Endothelial cell of umbilical vein (primary cell): ENCODE data around the gene SLC11A2. TPM values are rescaled to one million over a fixed set of nuclear protein-coding genes. Genes with fewer than 3 reads are reported as not detected.

Experiments used
- BruUV-seq: library from RNA; stranded (reverse); fragments of 400-500 nt; replicated peaks from 2 replicates; lab custom pipeline; 2021; lab: Mats Ljungman, UMichigan
- CTCF ChIA-PET: fragments of 300-600, 350-600 bp; sonication (Branson Sonifier 250); formaldehyde crosslinking; loops from one replicate; lab custom pipeline; 2021; ENCODE audit warnings: antibody characterized with exemption, inconsistent platforms; lab: Charles Lee
- POLR2A ChIA-PET: fragments of 300-600, 350-600 bp; sonication (Branson Sonifier 250); formaldehyde crosslinking; loops from one replicate; lab custom pipeline; 2021; ENCODE audit warnings: antibody characterized with exemption, inconsistent platforms; lab: Charles Lee
- DNase-seq: peaks from one replicate; pipeline ENCODE4 v3.0.0-alpha.2; 2011; ENCODE audit warnings: low read depth, low spot score
- FAIRE-seq: peaks from 2 replicates; lab custom pipeline; 2011; peaks lifted over from hg19 to GRCh38; lab: Jason Lieb, UNC
- H2AFZ ChIP-seq: 2 replicates; pipeline ENCODE4 v1.6.0; 2012; ENCODE audit warnings: low read depth, low read length, control low read depth, inconsistent platforms
- H3K27ac ChIP-seq: 2 replicates; pipeline ENCODE4 v1.5.1; 2011; ENCODE audit warnings: low read depth, mild to moderate bottlenecking, control low read depth, low read length, moderate library complexity; ENCODE audit not compliant: insufficient read depth
- H3K27me3 ChIP-seq, 2 experiments: 2 replicates each; pipeline versions ENCODE4 v1.6.0 to v1.6.1; 2011; ENCODE audit warnings: low read length in 2 of 2, mixed read lengths in 1 of 2; ENCODE audit not compliant: control insufficient read depth in 2 of 2, insufficient read depth in 2 of 2
- H3K36me3 ChIP-seq, 2 experiments: 2 replicates in 1 of 2; 3 replicates in 1 of 2; pipeline ENCODE4 v1.5.1; 2011; ENCODE audit warnings: low read length in 2 of 2, mild to moderate bottlenecking in 1 of 2, moderate library complexity in 1 of 2; ENCODE audit not compliant: control insufficient read depth in 2 of 2, insufficient read depth in 2 of 2; ENCODE audit errors: extremely low read depth in 1 of 2
- H3K4me1 ChIP-seq: 3 replicates; pipeline ENCODE4 v1.5.1; 2011; ENCODE audit warnings: mild to moderate bottlenecking, low read length; ENCODE audit not compliant: control insufficient read depth, insufficient read depth; ENCODE audit errors: extremely low read depth
- H3K4me2 ChIP-seq: 2 replicates; pipeline ENCODE4 v1.6.1; 2011; ENCODE audit warnings: low read length, control low read depth, mixed read lengths; ENCODE audit not compliant: insufficient read depth
- H3K4me3 ChIP-seq, 3 experiments: fragments of 200-600 bp in 1 of 3; sonication (generic), shearing (Covaris generic) in 1 of 3; replicated peaks in 1 of 3; 2 replicates each; pipeline ENCODE4 v1.5.1; 2011 to 2016; ENCODE audit warnings: control low read depth in 3 of 3, low read length in 3 of 3, mild to moderate bottlenecking in 2 of 3, inconsistent platforms in 1 of 3, low read depth in 1 of 3, moderate library complexity in 1 of 3; ENCODE audit not compliant: insufficient read depth in 1 of 3
- H3K79me2 ChIP-seq: 2 replicates; pipeline ENCODE4 v1.6.0; 2012; ENCODE audit warnings: low read length, inconsistent platforms; ENCODE audit not compliant: control insufficient read depth, insufficient read depth
- H3K9ac ChIP-seq: replicated peaks from 2 replicates; pipeline ENCODE3; 2011; ENCODE audit warnings: low read length, control low read depth; ENCODE audit not compliant: insufficient read depth; ENCODE audit errors: extremely low read depth
- H3K9me1 ChIP-seq: replicated peaks from 3 replicates; pipeline ENCODE4 v1.6.0; 2011; ENCODE audit warnings: mild to moderate bottlenecking, low read length; ENCODE audit not compliant: control insufficient read depth, insufficient read depth; ENCODE audit errors: extremely low read depth
- H3K9me3 ChIP-seq: replicated peaks from 2 replicates; pipeline ENCODE4 v1.5.1; 2012; ENCODE audit warnings: low read length, inconsistent platforms; ENCODE audit not compliant: control insufficient read depth, insufficient read depth
- H4K20me1 ChIP-seq: replicated peaks from 2 replicates; pipeline ENCODE3; 2011; ENCODE audit warnings: mild to moderate bottlenecking, low read length; ENCODE audit not compliant: control insufficient read depth, insufficient read depth; ENCODE audit errors: extremely low read depth
- EZH2 ChIP-seq: IDR thresholded peaks from 2 replicates; pipeline ENCODE4 v1.6.1; 2012; ENCODE audit warnings: borderline replicate concordance, low read depth, mild to moderate bottlenecking, moderate library complexity, low read length, inconsistent platforms; ENCODE audit not compliant: severe bottlenecking
- FOS ChIP-seq: IDR thresholded peaks from 2 replicates; pipeline ENCODE4 v1.6.1; 2011; ENCODE audit warnings: mild to moderate bottlenecking, low read length, moderate library complexity, borderline replicate concordance; ENCODE audit not compliant: insufficient read depth
- GATA2 ChIP-seq: IDR thresholded peaks from 2 replicates; pipeline ENCODE4 v1.7.0; 2011; ENCODE audit warnings: low read depth, mild to moderate bottlenecking, moderate library complexity, mixed read lengths, low read length; ENCODE audit not compliant: insufficient read length, insufficient read depth
- JUN ChIP-seq: IDR thresholded peaks from 2 replicates; pipeline ENCODE4 v1.6.1; 2011; ENCODE audit warnings: borderline replicate concordance, low read depth; ENCODE audit not compliant: insufficient read length, insufficient read depth
- MYC ChIP-seq: IDR thresholded peaks from one replicate; pipeline ENCODE4 v1.6.1; 2011; ENCODE audit warnings: mild to moderate bottlenecking, low read depth, low read length
- POLR2A ChIP-seq: IDR thresholded peaks from 2 replicates; pipeline ENCODE4 v1.6.1; 2012; ENCODE audit warnings: low read depth, mild to moderate bottlenecking, control low read depth, low read length
- POLR2AphosphoS5 ChIP-seq: IDR thresholded peaks from 2 replicates; pipeline ENCODE4 v1.6.1; 2012; ENCODE audit warnings: low read depth, mild to moderate bottlenecking, control low read depth, low read length, moderate library complexity; ENCODE audit not compliant: insufficient read depth
- dilution Hi-C: fragments of 300-500 bp; cut with MboI; formaldehyde crosslinking; loops from one replicate; pipeline ENCODE4 v1.15.0; 2019; ENCODE audit warnings: low sequenced_read_pairs; ENCODE audit not compliant: extremely low pct_ligation_motif_present
- intact Hi-C: fragments of 100-400 bp; cut with micrococcal nuclease; formaldehyde crosslinking; loops from one replicate; pipeline ENCODE4 v1.10.0; 2022
- polyA plus RNA-seq, 4 experiments: library from polyadenylated mRNA; depleted of rRNA in 3 of 4; stranded (reverse) in 3 of 4; unstranded in 1 of 4; fragments of >200 nt; gene quantifications; 2 replicates each; pipeline versions ENCODE4 v1.2.1 to v1.2.3, GENCODE V29; 2011 to 2012; ENCODE audit warnings: missing spikeins in 1 of 4
- total RNA-seq: library from RNA; stranded (reverse); gene quantifications from 2 replicates; pipeline ENCODE4 v1.2.3, GENCODE V29; 2021
- TF ChIP-seq, protein P1 (sequence below), 2 donors: IDR thresholded peaks; 1 replicate in 1 of 2; 2 replicates in 1 of 2; pipeline ENCODE4 v1.5.1; 2011; ENCODE audit warnings: low read length in 2 of 2, mild to moderate bottlenecking in 2 of 2, moderate library complexity in 2 of 2, control low read depth in 1 of 2, inconsistent platforms in 1 of 2, low read depth in 1 of 2; ENCODE audit not compliant: insufficient read depth in 1 of 2; ENCODE audit errors: extremely low read depth in 1 of 2
- TF ChIP-seq, protein P2 (sequence below): IDR thresholded peaks from 2 replicates; pipeline ENCODE4 v1.6.1; 2011; ENCODE audit not compliant: insufficient read depth, insufficient read length

SLC11A2 gene
- total and polyA plus RNA-seq, 2 donors (not counting 3 experiments of a cell fraction or from before 2014, with no cell fraction given) = 47.5 to 56.4 TPM

DNA sequence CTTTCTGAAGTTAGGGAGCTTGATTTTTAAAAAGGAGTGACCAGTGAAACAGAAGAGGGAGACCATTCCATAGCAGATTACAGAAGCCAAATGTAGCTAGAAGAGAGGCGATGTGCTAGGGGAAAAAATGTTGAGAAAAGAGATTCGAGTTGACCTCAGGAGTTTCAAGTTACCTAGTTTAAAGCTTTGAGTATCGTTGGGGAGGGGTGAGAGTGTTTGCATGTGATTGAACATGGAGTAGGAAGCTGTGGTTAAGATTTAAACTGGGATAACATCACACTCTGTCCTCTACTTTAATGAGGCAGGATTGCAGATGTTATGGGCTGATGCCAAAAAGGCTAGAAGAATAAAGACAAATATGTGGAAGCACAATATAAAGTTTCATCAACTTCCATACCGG lies 25.6 kb upstream of the SLC11A2 start:
- no peak overlapping the region for H3K9ac ChIP-seq
- FAIRE-seq (no peak), DNase-seq (no peak)
- dilution Hi-C loops (no loop called here), intact Hi-C loops (no loop called here)
- H3K4me3 ChIP-seq = no peak overlapping the region
- H2AFZ ChIP-seq = no peak overlapping the region
- ChIA-PET CTCF (interaction anchor here (0.7 to 1.2 kb wide), 2 partner anchors 9 to 289 kb away, joined by 3 to 5 read pairs; no protein-coding TSS in a partner anchor), POLR2A (interaction anchor here (0.7 kb wide), 1 partner anchor 28 kb away, joined by 3 read pairs; no protein-coding TSS in a partner anchor)
- BruUV-seq = no TSS peak
- H3K36me3 ChIP-seq = peaks cover 9 to 12% of the 10 kb centered on the region in 2 experiments
- H4K20me1 ChIP-seq = no peaks in the 10 kb centered on the region
- H3K27ac ChIP-seq = no peak overlapping the region
- peaks cover 12% of the 10 kb centered on the region for H3K79me2 ChIP-seq
- H3K27me3 ChIP-seq = no peaks in the 10 kb centered on the region
- H3K4me1 ChIP-seq = peaks cover 11% of the 10 kb centered on the region
- no peaks in the 10 kb centered on the region for H3K9me3 ChIP-seq
- H3K4me2 ChIP-seq = no peak overlapping the region
- TF ChIP-seq GATA2 = no peak
- no peak for TF ChIP-seq JUN
- no peak for TF ChIP-seq EZH2
- TF ChIP-seq, protein P1, sequence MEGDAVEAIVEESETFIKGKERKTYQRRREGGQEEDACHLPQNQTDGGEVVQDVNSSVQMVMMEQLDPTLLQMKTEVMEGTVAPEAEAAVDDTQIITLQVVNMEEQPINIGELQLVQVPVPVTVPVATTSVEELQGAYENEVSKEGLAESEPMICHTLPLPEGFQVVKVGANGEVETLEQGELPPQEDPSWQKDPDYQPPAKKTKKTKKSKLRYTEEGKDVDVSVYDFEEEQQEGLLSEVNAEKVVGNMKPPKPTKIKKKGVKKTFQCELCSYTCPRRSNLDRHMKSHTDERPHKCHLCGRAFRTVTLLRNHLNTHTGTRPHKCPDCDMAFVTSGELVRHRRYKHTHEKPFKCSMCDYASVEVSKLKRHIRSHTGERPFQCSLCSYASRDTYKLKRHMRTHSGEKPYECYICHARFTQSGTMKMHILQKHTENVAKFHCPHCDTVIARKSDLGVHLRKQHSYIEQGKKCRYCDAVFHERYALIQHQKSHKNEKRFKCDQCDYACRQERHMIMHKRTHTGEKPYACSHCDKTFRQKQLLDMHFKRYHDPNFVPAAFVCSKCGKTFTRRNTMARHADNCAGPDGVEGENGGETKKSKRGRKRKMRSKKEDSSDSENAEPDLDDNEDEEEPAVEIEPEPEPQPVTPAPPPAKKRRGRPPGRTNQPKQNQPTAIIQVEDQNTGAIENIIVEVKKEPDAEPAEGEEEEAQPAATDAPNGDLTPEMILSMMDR (IDR thresholded peaks at IDR 0.05; ENCODE audit: extremely low read depth in 1 of 2, insufficient read depth in 1 of 2, low read depth in 1 of 2, low read length in 2 of 2) = no peak
- TF ChIP-seq FOS = no peak
- TF ChIP-seq POLR2A = no peak
- TF ChIP-seq MYC = no peak
- TF ChIP-seq POLR2AphosphoS5 = no peak
- TF ChIP-seq, protein P2, sequence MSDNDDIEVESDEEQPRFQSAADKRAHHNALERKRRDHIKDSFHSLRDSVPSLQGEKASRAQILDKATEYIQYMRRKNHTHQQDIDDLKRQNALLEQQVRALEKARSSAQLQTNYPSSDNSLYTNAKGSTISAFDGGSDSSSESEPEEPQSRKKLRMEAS = no peak
- H3K9me1 ChIP-seq = no peaks in the 10 kb centered on the region
